BJ (cell line): ENCODE measurements around the gene CLEC18A. TPM values are rescaled to one million over a fixed set of nuclear protein-coding genes. Genes with fewer than 3 reads are reported as not detected.

Experiments
- CTCF ChIA-PET: fragments of 350-600 bp; formaldehyde crosslinking; extraction: SDS; loops from one replicate; lab custom pipeline; 2021; ENCODE audit warnings: antibody characterized with exemption, inconsistent platforms; lab: Yijun Ruan, JAX
- POLR2A ChIA-PET: fragments of 300-600 bp; sonication (Branson Sonifier 250); formaldehyde crosslinking; extraction: SDS; loops from one replicate; lab custom pipeline; 2021; ENCODE audit warnings: antibody characterized with exemption; lab: Charles Lee
- DNase-seq: peaks from one replicate; pipeline ENCODE4 v3.0.0-alpha.2; 2011; ENCODE audit warnings: low read depth
- H3K27me3 ChIP-seq: 2 replicates; pipeline ENCODE4 v1.6.0; 2011; ENCODE audit warnings: low read length; ENCODE audit not compliant: control insufficient read depth, insufficient read depth
- H3K36me3 ChIP-seq: 2 replicates; pipeline ENCODE4 v1.5.1; 2011; ENCODE audit warnings: low read length; ENCODE audit not compliant: control insufficient read depth, insufficient read depth
- H3K4me3 ChIP-seq: 2 replicates; pipeline ENCODE4 v1.5.1; 2011; ENCODE audit warnings: low read depth, mild to moderate bottlenecking, control low read depth, low read length
- CTCF ChIP-seq: IDR thresholded peaks from 2 replicates; pipeline ENCODE4 v1.5.1; 2011; ENCODE audit warnings: low read depth, mild to moderate bottlenecking, control low read depth, inconsistent platforms, low read length, moderate library complexity; ENCODE audit not compliant: insufficient read depth
- polyA plus RNA-seq: library from polyadenylated mRNA; depleted of rRNA; stranded (reverse); fragments of >200 nt; gene quantifications from 2 replicates; pipeline ENCODE4 v1.2.3, GENCODE V29; 2011

The CLEC18A gene
- polyA plus RNA-seq, 1 experiment, result 0.04 TPM

- ChIA-PET POLR2A (interaction anchor here (0.6 kb wide), 1 partner anchor 10 kb away, joined by 3 read pairs; no protein-coding TSS in a partner anchor), CTCF (interaction anchor here (0.5 to 3.0 kb wide), 2 partner anchors 13 to 1045 kb away, joined by 3 to 19 read pairs; no protein-coding TSS in a partner anchor)
- H3K27me3 ChIP-seq, result no peaks in the 10 kb centered on the region
- H3K4me3 ChIP-seq, result peak overlapping the region; percentile 28; the same call in 1 of the 2 replicates
- no peak for TF ChIP-seq CTCF
- H3K36me3 ChIP-seq, result no peaks in the 10 kb centered on the region
- peak; percentile 79 for DNase-seq
Measured at GRCh38 chr16:69917739-69918138, 33.4 kb upstream of the CLEC18A start.

- Histone ChIP-seq H3K36me3 (no peaks in the 10 kb centered on the region), H3K4me3 (peak overlapping the region; percentile 28; the same call in 1 of the 2 replicates), H3K27me3 (no peaks in the 10 kb centered on the region)
- no peak for TF ChIP-seq CTCF
- no peak for DNase-seq
- ChIA-PET CTCF (interaction anchor here (3.0 kb wide), 1 partner anchor 12 kb away, joined by 19 read pairs; no protein-coding TSS in a partner anchor), POLR2A (interaction anchor here (0.7 kb wide), 1 partner anchor 336 kb away, joined by 3 read pairs; no protein-coding TSS in a partner anchor)
Measured at GRCh38 chr16:69918241-69918640, 32.9 kb upstream of the CLEC18A start.

GRCh38 chr16:69921127-69921526 lies 30.0 kb upstream of the CLEC18A start:
- Histone ChIP-seq H3K36me3 (no peaks in the 10 kb centered on the region), H3K27me3 (no peaks in the 10 kb centered on the region), H3K4me3 (no peak overlapping the region)
- ChIA-PET POLR2A (no interaction called here), CTCF (interaction anchor here (1.3 to 1.5 kb wide), 2 partner anchors 9 to 12 kb away, joined by 3 to 4 read pairs; no protein-coding TSS in a partner anchor)
- DNase-seq, result no peak
- TF ChIP-seq CTCF, result no peak

DNA sequence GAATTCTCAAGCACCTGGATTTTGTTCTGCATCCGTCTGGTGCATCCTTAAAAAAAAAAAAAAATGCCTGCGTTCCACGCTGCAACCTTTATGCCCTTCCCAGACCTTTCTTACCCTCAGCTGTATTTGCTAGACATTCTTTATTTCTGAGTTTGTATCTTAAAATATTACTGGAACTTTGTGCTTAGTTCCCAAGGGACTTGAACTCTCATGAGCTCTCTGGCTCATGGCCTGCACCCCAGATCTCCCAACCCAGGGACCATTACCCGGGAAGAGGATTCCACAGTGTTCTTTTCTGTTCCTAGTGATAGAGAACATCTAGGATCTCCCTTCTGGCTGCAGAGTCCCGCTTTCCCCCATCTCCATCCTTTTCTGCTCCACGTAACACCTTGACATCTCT lies 28.9 kb upstream of the CLEC18A start:
- DNase-seq, result no peak
- POLR2A ChIA-PET, result no interaction called here
- no peak for TF ChIP-seq CTCF
- CTCF ChIA-PET, result interaction anchor here (0.7 to 1.0 kb wide), 2 partner anchors 8 to 125 kb away, joined by 3 read pairs; no protein-coding TSS in a partner anchor
- Histone ChIP-seq H3K36me3 (no peaks in the 10 kb centered on the region), H3K27me3 (no peaks in the 10 kb centered on the region), H3K4me3 (no peak overlapping the region)

GRCh38 chr16:69924041-69924775 lies 26.9 kb upstream of the CLEC18A start:
- no peak for TF ChIP-seq CTCF
- CTCF ChIA-PET, result interaction anchor here (0.6 to 17.1 kb wide), 3 partner anchors 8 to 129 kb away, joined by 3 to 318 read pairs (median 3); no protein-coding TSS in a partner anchor
- Histone ChIP-seq H3K4me3 (no peak overlapping the region), H3K27me3 (no peaks in the 10 kb centered on the region), H3K36me3 (no peaks in the 10 kb centered on the region)
- POLR2A ChIA-PET, result no interaction called here
- no peak for DNase-seq
